Loucy (cell line): Measurements from ENCODE around the gene WNT11.

Experiments
- EZH2phosphoT487 ChIP-seq: fragments of 200-600 bp; IDR thresholded peaks from 2 replicates; pipeline ENCODE4 v1.6.1; 2018; ENCODE audit warnings: antibody characterized with exemption, mild to moderate bottlenecking, moderate library complexity, borderline replicate concordance
- TF ChIP-seq, protein P1 (sequence below): fragments of 200-600 bp; sonication (generic); conservative IDR thresholded peaks from 2 replicates; pipeline ENCODE4 v1.5.1; 2014; ENCODE audit warnings: mild to moderate bottlenecking, antibody characterized with exemption, low read length

GRCh38 chr11:76226626-76227025 lies 20.3 kb upstream of the WNT11 start:
- TF ChIP-seq EZH2phosphoT487, result no peak
- TF ChIP-seq, protein P1, sequence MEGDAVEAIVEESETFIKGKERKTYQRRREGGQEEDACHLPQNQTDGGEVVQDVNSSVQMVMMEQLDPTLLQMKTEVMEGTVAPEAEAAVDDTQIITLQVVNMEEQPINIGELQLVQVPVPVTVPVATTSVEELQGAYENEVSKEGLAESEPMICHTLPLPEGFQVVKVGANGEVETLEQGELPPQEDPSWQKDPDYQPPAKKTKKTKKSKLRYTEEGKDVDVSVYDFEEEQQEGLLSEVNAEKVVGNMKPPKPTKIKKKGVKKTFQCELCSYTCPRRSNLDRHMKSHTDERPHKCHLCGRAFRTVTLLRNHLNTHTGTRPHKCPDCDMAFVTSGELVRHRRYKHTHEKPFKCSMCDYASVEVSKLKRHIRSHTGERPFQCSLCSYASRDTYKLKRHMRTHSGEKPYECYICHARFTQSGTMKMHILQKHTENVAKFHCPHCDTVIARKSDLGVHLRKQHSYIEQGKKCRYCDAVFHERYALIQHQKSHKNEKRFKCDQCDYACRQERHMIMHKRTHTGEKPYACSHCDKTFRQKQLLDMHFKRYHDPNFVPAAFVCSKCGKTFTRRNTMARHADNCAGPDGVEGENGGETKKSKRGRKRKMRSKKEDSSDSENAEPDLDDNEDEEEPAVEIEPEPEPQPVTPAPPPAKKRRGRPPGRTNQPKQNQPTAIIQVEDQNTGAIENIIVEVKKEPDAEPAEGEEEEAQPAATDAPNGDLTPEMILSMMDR, result no peak
